NCI-H2081 (cell line): ENCODE data around the gene BAIAP2L2.
A peak's percentile ranks its signal among the peaks of the same experiment; 100 is the strongest.
"Not testable (repeated sequence)": the region's sequence is repeated elsewhere in the genome, so short reads cannot be mapped to it uniquely, and the experiment has no call there.

ENCODE experiments used
- DNase-seq, 2 experiments: peaks; one replicate each; lab custom pipeline; 2025; lab: John Stamatoyannopoulos, UW

The BAIAP2L2 gene

DNA sequence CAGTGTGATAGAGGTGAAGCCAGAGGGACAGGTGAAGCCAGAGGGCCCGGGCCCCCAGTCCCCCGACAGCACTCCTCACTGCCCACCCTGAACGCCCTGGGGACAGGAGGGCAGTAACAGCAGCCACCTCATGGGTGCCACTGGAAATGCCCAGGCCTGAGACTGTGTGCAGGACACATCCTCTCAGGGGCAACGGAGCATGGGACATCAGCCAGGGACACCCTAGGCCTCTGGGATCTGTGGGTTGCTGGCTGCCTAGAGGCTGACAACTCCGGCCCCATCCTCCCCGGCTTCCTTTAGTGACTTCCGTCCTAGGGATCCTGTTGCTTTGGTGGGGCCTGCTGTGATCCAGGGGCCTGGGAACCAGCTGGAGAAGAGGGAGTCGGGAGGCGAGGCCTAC, 17.4 kb upstream of the BAIAP2L2 start:
- DNase-seq: no peak

DNA sequence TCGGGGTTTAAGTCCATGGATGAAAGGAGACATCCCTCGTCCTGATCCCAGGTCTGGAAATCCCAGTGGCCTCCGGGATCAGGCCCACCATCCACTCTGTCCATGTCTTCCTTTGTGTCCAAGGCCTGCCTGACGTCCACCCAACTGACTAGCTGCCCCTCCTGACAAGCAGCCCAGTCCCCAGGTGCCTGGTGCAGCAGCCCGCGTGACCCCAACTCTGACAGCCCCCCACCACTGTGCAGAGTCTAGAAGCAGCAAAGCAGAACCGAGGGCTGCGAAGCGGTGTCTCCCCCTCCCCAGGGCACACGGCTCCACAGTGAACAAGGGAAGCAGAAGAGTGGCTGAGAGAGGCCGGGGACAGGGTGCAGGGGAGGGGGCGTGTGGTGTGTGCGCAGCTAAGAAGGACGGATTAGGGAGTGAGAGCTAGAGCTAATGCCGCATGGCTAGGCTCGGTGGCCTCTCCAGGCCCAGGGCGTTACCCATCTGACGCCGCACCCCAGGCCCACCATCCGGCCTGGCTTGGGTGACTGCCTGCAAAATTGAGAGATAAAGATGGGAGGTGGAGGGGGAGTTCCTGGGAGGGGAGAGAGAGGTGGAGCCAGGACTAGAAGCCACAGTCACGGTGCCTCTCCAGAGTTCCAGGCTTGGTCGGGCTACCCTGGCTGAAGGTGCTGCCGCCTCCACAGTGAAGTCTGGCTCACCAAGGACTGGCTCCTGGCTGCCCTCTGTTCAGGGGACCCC, 16.6 kb upstream of the BAIAP2L2 start:
- DNase-seq: no peak

DNA sequence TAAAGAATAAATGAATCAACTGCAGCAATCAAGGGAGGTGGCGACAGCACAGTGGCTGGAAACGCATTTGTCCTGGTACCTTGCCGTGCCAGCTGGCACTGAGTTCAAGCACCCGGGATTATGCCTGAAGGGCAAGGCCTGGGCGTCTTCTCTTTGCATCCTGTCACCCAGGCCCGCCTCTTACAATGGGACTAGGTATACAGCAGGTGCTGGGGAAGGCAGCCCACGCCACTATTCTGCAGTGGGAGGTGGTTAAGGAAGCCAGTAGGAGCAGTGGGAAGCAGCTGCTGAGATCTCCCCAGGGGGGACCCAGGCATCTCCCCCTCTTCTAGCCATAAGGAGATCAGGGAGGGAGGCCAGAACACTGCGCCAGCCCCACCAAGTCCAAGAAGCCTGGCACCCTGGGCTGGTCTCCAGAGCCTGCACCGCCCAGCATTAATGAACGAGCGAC, 15.3 kb upstream of the BAIAP2L2 start:
- DNase-seq: peak; percentile 23 to 57

DNA sequence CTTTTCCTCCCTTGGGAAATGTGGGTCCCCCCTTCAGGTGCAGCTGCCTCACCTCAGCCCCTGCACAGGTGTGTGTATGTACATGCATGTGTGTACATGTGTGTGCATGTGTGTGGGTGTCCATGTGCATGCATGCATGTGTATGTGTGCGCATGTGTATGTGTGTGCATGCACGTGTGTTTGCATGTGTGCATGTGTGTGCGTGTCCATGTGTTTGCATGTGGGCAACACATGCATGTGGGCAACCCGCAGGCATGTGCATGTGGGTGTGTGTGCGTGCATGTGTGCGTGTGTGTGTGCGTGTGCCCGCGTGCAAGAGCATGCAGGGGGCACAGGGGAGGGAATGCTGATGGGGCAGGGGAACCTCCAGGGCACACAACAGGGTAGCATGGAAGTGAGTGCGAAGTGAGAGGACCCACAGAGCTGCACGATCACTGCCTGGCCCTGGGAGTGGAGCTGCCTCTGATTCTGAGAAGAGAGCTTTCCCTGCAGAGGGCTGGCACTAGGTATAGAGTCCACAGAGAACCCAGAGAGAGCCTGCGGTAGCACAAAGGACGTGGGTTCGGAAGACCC, 14.6 kb upstream of the BAIAP2L2 start:
- no peak for DNase-seq

DNA sequence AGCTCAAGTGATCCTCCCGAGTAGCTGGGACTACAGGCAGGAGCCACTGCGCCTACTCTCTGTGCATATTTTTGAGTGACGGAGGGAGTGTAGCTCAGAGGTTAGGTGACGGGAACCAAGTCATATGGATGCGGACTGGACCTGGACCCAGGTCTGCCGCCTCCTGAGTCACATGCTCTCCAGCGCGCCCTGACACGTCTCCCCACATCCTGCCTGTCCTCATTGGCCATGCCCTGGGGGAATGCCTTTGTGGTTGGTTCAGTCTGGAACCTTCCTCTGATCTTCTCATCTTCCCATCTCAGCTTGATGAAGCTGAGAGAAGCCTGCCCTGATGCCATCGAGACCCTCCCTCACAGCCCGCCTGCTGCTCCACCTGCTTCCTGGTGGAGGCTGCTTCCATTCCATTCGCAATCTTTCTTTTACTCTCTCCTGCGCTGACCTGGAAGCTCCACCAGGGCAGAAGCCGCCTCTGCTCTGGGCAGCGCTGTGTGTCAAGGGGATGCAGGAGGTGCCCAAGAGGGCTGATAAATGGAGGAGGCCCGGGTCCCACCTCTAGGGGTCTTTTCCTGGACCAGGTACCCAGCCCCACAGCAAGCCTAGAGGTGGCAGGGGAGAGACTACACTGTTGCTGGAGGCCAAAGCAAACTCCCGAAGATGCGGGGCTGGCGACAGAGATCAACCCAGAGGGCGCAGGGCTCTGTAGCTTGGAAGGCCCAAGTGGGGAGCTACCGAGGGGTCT, 13.9 kb upstream of the BAIAP2L2 start:
- no peak for DNase-seq

DNA sequence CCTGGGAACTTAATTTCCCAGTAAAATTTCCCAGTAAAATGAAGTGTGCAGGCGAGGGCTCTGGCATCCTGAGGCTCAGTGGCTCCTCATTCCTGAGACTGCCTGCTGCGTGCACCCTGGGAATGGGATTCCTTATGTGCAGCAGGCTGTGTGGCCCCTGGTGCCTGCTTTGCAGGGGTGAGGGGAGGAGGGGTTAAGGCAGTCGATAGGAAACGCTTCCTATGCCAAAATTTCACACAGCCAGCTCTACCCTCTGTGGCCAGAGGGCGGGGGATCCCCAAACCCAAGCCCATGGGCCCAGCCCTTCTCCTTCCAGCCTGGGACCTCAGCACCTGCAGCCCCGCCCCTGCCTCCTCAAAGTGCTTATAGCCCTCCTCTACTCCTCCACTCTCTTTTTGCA, 12.1 kb upstream of the BAIAP2L2 start:
- no peak for DNase-seq

DNA sequence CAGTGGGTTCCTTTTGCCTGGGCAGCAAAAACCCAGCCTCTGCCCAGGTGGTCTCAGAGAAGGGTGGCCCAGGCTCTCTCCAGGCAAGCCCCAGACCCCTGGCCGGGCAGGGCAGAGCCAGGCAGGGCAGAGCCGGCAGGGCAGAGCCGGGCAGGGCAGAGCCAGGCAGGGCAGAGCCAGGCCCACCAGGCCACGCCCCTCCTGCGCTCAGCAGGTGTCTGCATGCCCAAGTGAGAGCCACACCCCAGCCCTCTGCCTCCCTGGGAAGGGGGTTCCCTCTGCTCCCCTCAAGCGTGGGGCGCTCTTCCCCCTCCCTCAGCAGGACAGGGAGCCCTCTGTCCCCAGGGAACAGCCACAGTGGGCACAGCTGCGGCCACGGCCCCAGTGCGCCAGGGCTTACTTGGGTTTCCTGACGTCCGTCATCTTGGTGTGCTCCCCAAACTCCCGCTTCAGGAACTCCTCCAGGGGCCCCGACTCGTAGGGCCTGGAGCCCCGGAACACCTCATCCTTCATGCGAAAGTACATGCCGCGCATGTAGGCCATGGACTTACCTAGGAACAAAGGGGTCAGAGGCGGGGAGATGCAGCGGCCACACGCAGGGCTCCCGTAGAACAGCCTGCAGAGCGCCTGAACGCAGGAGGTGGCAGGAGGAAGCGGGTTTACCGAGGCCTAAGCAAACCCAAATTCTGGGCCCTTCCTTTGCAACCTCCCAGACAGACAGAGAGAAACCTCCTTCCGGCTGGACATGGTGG, 10.1 kb upstream of the BAIAP2L2 start:
- DNase-seq: no peak

DNA sequence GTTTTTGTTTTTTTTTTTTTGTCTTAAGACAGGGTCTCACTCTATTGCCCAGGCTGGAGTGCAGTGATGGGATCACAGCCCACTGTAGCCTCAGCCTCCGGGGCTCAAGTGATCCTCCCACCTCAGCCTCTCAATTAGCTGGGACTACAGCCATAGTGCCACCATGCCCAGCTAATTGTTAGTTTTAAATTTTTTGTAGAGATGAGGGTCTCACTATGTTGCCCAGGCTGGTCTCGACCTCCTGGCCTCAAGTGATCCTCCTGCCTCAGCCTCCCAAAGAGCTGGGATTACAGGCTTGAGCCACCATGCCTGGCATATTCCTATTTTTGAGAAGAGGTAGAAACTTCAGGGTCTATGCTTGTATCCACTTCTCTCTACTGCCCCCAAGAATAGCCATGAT, 8.3 kb upstream of the BAIAP2L2 start:
- not testable (repeated sequence) for DNase-seq

DNA sequence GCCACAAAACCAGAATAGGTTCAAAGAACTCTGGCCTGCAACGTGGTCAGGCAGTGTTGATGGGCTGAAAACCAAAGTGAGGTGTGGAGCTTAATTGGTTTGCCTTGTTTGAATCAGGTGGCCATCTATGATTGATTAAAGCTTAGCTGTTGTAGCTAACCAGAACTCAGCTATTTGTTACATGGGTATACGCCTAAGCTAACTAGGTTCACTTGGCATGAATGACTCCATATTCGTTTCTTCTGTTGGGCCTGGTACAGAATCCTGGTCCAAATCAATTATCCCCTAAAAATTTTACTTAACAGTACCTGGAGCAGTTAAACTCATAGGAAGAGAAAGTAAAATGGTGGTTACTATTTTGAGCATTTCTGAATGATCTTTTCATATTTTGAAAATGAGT, 7.7 kb upstream of the BAIAP2L2 start:
- DNase-seq: no peak

DNA sequence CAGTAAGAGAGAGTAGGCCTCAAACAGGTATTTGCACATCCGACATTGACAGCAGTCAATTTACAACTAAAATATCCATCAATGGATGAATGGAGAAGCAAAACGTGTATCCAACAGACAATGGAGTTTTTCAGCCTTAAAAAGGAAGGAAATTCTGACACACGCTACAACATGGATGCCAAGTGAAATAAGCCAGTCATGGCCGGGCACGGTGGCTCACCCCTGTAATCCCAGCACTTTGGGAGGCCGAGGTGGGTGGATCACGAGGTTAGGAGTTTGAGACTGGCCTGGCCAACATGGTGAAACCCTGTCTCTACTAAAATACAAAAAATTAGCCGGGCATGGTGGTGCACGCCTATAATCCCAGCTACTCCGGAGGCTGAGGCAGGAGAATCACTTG, 7.1 kb upstream of the BAIAP2L2 start:
- DNase-seq: not testable (repeated sequence)

DNA sequence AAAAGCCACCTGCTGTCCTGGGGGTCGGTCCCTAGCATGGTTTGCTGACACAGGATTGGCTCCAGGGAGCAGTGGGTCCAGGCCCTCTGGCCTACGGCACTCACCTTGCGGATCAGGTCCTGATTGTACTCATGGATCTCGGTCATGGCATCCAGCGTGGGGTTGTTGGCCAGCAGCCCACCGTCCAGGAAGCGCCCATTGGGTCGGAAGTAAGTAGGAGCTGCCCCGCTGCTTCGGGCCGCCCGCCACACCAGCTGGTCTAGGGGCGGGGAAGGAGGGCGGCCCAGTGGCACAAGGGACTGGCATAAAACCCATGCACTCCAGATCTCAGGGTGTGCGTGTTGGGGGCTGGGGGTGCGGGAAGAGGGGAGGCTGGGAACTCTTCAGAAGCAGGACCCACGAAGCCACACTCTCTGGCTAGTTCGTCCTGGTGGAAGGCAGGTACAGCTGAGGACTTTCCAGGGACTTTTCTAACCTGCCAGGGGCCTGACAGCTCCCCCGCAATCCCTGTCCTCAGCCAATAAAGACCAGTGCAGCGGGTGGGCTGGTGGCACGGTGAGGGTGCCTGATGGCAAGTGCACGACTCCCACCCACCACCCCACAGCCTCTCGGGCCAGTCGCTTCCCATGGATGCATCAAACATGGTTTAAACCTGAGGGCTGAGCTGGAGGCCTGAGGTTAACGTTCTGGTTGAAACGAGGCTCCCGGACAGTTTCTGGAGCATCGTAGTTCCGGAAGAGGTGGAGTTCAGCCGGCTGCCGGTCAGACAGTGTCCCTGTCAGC, 5.1 kb upstream of the BAIAP2L2 start:
- DNase-seq: no peak

DNA sequence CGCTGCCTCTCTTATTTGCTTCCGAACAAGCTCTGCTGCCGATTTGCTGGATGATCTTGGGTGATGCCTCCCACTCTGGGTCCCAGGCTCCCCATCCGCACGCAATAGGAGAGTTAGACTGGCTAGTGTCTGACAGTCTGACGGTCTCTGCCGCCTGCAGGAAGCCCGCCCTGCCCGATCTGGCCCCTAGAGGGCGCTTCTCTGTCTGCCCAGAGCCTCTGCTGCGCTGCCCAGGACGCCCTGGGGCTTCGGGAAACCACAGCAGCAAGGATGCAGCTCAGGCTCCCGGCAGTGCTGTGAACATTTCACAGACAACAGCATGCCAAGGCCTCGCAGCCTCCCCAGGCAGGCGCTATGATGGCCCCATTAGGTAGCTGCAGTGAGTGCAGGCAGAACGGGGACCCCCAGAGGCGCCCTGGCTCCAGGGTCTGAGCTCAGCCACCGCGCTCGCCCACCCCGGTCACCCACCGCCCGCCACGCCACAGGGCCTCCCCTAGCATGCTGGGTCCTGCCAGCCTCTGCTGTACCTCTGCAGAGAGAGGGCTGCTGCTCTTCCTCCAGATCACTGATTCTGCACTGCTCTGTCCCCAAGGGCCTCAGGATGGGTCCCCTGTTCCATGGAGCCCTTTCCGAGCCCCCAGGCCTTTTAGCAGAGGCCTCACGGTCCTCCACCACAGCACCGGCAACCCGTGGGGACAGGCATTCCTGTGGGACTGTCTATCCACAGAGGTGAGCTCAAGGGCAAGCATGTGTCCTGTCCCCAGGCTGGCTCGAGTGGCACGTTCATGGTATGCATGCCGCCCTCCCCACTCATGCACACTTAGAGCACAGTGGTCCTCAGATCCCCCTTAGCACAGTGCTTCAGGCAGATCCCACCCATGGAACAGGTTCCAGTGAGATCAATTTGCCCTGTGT, 4.3 kb upstream of the BAIAP2L2 start:
- peak; percentile 52 to 60 for DNase-seq

DNA sequence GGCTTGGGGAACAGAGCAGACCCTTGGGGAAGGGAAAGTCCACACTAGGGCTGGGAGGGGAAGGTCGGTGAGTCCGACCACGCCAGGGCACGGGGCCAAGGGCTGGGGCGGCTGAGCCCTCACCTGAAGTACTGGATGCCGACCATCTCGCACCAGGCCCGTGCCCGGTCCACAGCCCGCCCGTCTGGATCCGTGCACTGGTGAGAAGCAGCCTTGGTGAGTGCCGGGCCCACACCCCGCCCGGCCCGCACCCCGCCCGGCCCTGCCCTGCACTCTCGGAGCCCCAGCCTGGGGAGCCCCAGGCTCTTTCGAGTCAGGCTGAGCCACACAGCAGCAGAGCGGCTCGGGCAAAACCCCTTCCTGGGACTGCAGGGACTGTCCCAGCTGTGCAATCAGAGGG, 1.9 kb upstream of the BAIAP2L2 start:
- DNase-seq: no peak

DNA sequence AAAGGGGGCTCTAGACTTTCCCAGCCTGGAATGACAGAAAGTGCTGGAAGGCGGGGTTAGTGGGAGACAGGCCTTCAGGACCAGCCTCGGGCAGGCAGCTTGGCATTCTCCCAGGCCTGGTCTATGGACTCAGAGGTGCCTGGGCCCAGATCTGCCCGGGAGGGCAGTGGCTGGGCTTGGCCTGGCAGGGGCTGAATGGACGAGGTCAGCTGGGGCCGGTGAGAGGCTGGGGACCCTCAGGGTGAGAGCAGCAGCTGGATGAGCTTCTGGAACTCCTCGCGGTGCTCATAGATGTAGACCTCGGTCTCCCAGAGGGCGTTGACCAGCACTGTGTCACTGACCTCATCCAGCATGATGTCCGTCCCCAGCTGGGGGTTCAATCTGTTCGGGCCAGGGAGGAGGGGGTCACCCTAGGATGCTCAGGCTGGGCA, 1.5 kb upstream of the BAIAP2L2 start:
- no peak for DNase-seq

DNA sequence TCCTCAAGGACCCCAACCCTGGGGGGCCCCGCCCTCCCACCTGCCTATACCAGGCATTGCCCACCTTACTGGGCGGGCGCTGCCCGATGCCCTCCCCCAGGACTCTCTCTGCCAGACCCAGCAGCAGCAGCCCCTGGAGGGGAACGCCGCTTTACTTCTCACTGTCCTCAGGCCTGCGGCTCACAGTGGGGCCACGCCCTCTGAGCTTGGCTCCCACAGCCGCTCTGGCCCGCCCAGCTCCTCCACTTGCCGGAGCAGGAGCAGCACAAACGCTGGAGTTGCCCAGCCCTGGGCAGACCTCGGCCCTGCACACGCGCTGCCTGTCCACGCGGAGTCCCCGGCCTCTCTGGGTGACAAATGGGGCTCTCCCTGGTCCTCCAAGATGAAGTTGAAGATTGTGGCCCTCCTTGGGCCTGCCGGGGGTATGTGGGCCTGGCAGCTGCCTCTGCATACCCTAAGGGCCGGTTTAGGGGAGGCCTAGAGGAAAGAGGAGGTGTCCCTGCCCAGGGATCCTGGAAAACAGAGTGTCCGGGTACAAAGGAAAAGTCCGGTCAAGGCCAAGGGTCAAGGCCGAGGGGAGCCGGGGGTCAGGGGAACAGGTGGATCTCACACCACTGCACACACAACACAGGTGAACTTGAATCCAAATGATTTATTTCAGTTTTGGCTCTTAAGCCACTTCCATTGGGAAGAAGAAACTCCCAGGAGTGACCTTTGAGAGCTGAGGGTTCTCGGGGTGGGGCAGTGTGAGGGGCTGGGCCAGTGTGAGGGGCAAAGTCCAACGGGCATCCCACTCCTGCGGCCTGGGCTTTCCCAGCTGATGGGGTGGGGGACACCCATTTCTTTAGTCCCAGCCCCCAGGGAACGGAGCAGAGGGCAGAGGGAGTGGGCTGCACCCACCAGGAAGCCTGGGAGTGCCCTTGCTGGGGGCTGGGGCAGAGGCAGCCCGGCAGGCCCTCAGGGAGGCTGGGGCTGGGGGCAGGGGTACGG, 674 bp upstream of the BAIAP2L2 start:
- DNase-seq: no peak

DNA sequence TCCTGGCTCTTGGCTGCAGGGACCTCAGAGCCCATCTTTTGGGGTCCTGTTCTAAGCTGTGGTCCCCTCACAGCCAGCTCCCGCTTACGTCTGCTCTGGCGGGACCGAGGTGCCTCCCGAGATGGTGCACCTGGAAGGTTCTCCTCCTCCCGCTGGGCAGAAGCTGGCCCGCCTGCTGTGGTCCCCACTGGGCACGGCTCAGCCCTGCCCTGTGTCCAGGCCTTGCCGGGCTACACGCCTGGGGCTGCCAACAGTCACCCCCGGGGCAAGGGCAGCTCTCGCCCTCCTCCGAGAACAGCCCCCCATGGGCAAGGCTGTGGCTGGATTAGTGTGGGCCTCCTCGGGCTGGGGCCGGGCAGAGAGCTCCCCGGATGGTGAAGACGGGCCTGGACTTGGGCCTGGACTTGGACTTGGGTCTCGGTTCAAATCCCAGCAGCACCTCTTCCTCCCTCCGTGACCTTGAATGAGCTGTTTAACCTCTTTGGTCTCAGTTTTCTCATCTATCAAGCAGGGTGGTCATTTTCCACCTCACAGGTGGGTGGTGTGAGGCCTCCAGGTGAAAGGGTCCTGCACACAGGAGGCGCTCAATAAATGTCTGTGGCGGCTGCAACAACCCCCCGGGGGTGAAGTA, 998 bp downstream of the BAIAP2L2 start:
- DNase-seq: no peak

DNA sequence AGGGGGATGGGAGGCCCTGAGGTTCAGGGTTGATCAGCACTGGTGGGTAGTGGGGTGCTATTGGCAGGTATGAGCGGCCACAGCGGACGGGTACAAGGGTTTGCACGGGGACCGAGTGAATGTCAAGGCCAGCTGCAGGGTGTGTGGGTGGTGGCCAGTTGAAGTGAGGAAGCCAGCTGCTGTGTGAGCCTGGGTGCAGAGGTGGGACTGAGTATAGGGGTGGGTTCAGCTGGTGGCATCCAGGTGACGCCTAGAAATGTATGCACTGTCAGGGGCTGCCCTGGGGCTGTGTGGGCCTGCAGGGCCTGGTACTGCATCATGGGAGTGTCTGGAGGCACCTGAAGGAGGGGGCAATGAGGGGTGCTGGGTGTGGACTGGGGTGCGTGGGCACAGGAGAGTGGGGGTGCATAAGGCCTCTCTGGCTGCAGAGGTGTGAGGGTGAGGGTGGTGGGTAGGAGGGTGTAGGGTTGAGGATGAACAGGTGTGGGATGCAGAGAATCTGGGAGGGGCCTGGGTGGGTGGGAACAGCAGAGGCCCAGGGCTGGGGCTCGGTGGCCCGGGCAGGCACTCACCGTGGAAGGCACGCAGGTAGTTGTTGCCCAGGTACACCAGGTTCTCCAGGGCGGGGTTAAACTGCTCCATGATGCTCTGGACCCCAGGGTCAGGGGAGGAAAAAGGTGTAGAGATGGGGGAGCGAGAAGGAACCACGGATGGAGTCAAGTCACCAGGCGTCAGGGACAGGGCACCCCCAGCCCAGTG, 1.7 kb downstream of the BAIAP2L2 start:
- DNase-seq: no peak
